Fibroblast of lung (primary cell): ENCODE measurements around the gene AP3S1.

Source experiments
- EZH2 ChIP-seq: IDR thresholded peaks from 2 replicates; pipeline ENCODE4 v1.5.1; 2012; ENCODE audit warnings: low read length, control low read depth, mild to moderate bottlenecking; ENCODE audit errors: missing control alignments
- TF ChIP-seq, protein P1 (sequence below), 2 donors: IDR thresholded peaks in 1 of 2; conservative IDR thresholded peaks in 1 of 2; 1 replicate in 1 of 2; 2 replicates in 1 of 2; pipeline ENCODE4 v1.5.1; 2011 to 2012; ENCODE audit warnings: low read length in 2 of 2, control low read depth in 1 of 2, inconsistent platforms in 1 of 2, low read depth in 1 of 2, mild to moderate bottlenecking in 1 of 2

DNA sequence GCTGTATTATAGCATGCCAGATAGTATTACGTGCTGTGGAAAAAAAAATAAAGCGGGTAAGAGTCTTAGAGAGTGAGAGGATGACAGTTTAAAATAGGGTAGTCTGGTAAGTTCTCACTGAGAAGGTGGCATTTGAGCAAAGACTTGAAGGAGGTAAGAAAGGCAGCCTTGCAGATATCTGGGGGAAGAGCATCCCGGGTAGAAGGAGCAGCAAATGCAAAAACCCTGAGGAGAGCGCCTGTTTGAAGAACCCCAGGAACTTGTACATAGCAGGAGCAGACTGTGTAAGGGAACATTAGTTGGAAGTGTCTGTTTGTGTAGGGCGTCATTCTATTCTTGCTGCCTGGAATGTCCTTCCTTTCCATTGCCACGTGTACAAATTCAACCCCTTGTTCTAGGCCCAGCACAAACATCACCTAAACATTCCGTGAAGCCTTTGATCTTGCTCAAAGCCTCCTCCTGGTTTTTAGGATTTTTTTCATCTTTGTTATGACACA lies 2.6 kb downstream of the AP3S1 start:
- TF ChIP-seq, protein P1, sequence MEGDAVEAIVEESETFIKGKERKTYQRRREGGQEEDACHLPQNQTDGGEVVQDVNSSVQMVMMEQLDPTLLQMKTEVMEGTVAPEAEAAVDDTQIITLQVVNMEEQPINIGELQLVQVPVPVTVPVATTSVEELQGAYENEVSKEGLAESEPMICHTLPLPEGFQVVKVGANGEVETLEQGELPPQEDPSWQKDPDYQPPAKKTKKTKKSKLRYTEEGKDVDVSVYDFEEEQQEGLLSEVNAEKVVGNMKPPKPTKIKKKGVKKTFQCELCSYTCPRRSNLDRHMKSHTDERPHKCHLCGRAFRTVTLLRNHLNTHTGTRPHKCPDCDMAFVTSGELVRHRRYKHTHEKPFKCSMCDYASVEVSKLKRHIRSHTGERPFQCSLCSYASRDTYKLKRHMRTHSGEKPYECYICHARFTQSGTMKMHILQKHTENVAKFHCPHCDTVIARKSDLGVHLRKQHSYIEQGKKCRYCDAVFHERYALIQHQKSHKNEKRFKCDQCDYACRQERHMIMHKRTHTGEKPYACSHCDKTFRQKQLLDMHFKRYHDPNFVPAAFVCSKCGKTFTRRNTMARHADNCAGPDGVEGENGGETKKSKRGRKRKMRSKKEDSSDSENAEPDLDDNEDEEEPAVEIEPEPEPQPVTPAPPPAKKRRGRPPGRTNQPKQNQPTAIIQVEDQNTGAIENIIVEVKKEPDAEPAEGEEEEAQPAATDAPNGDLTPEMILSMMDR (conservative IDR thresholded peaks at IDR 0.05 in 1 of 2, IDR thresholded peaks at IDR 0.05 in 1 of 2; ENCODE audit: low read depth in 1 of 2, low read length in 2 of 2) = no peak
- no peak for TF ChIP-seq EZH2
